H9 (cell line): ENCODE data around the gene RIBC1. TPM values are rescaled to one million over a fixed set of nuclear protein-coding genes. Genes with fewer than 3 reads are reported as not detected.
A peak's percentile ranks its signal among the peaks of the same experiment; 100 is the strongest.

ENCODE experiments used
- DNase-seq: peaks from one replicate; pipeline ENCODE4 v3.0.0-alpha.2; 2017
- H2AFZ ChIP-seq: one replicate; pipeline ENCODE4 v1.6.1; 2013; ENCODE audit warnings: mild to moderate bottlenecking, low read length, control low read depth, moderate library complexity
- H2AK5ac ChIP-seq: 2 replicates; pipeline ENCODE4 v1.6.1; 2013; ENCODE audit warnings: low read length, control low read depth, mixed read lengths; ENCODE audit not compliant: insufficient read length
- H2BK120ac ChIP-seq: one replicate; pipeline ENCODE4 v1.6.1; 2013; ENCODE audit warnings: low read depth, mild to moderate bottlenecking, low read length, control low read depth, inconsistent platforms; ENCODE audit not compliant: poor library complexity, severe bottlenecking
- H2BK12ac ChIP-seq: 2 replicates; pipeline ENCODE4 v1.6.1; 2013; ENCODE audit warnings: low read length, control low read depth, mixed read lengths, low read depth; ENCODE audit not compliant: insufficient read length
- H2BK15ac ChIP-seq: 2 replicates; pipeline ENCODE4 v1.6.1; 2013; ENCODE audit warnings: low read depth, low read length, control low read depth
- H2BK20ac ChIP-seq: one replicate; pipeline ENCODE4 v1.6.1; 2013; ENCODE audit warnings: low read depth, mild to moderate bottlenecking, low read length, control low read depth, inconsistent platforms; ENCODE audit not compliant: poor library complexity, severe bottlenecking
- H2BK5ac ChIP-seq: 2 replicates; pipeline ENCODE4 v1.6.1; 2013; ENCODE audit warnings: low read length, control low read depth, mixed read lengths; ENCODE audit not compliant: insufficient read length
- H3K14ac ChIP-seq: 2 replicates; pipeline ENCODE4 v1.6.1; 2013; ENCODE audit warnings: low read length, control low read depth; ENCODE audit not compliant: insufficient read depth
- H3K18ac ChIP-seq: 2 replicates; pipeline ENCODE4 v1.6.1; 2013; ENCODE audit warnings: low read depth, mild to moderate bottlenecking, mixed read lengths, low read length, control low read depth; ENCODE audit not compliant: insufficient read length
- H3K23ac ChIP-seq: 2 replicates; pipeline ENCODE4 v1.6.1; 2013; ENCODE audit warnings: low read length, control low read depth, mixed read lengths, low read depth; ENCODE audit not compliant: insufficient read length
- H3K23me2 ChIP-seq: 2 replicates; pipeline ENCODE4 v1.6.1; 2013; ENCODE audit warnings: low read depth, mild to moderate bottlenecking, mixed read lengths, low read length, control low read depth; ENCODE audit not compliant: insufficient read length, poor library complexity, severe bottlenecking
- H3K27ac ChIP-seq: 2 replicates; pipeline ENCODE4 v1.5.1; 2013; ENCODE audit warnings: low read length, control low read depth, mixed read lengths, low read depth; ENCODE audit not compliant: insufficient read length
- H3K27me3 ChIP-seq: 2 replicates; pipeline ENCODE4 v1.6.1; 2013; ENCODE audit warnings: low read length, control low read depth, inconsistent platforms; ENCODE audit not compliant: insufficient read depth
- H3K4ac ChIP-seq: 2 replicates; pipeline ENCODE4 v1.6.1; 2013; ENCODE audit warnings: low read depth, mild to moderate bottlenecking, control low read depth, inconsistent platforms, low read length, moderate library complexity
- H3K4me1 ChIP-seq: 2 replicates; pipeline ENCODE4 v1.6.1; 2013; ENCODE audit warnings: low read length, control low read depth, inconsistent platforms; ENCODE audit not compliant: insufficient read depth
- H3K4me2 ChIP-seq: 2 replicates; pipeline ENCODE4 v1.6.1; 2013; ENCODE audit warnings: low read length, control low read depth, mixed read lengths; ENCODE audit not compliant: insufficient read length, insufficient read depth
- H3K56ac ChIP-seq: 2 replicates; pipeline ENCODE4 v1.6.1; 2013; ENCODE audit warnings: low read depth, mild to moderate bottlenecking, mixed read lengths, low read length, control low read depth; ENCODE audit not compliant: insufficient read length
- H3K79me1 ChIP-seq: 2 replicates; pipeline ENCODE4 v1.6.1; 2013; ENCODE audit warnings: low read depth, mild to moderate bottlenecking, moderate library complexity, low read length, control low read depth, inconsistent platforms; ENCODE audit not compliant: insufficient read depth, poor library complexity, severe bottlenecking
- H3K79me2 ChIP-seq: 2 replicates; pipeline ENCODE4 v1.6.1; 2013; ENCODE audit warnings: low read length, control low read depth, inconsistent platforms; ENCODE audit not compliant: insufficient read depth
- H3K9ac ChIP-seq: 2 replicates; pipeline ENCODE4 v1.6.1; 2013; ENCODE audit warnings: low read length, control low read depth, mixed read lengths; ENCODE audit not compliant: insufficient read length; ENCODE audit errors: extremely low read depth
- H3K9me3 ChIP-seq: one replicate; pipeline ENCODE4 v1.6.1; 2013; ENCODE audit warnings: low read depth, low read length, inconsistent platforms; ENCODE audit not compliant: control insufficient read depth
- H3T11ph ChIP-seq: one replicate; pipeline ENCODE4 v1.6.1; 2013; ENCODE audit warnings: mild to moderate bottlenecking, low read length, control low read depth, inconsistent platforms
- H4K20me1 ChIP-seq: one replicate; pipeline ENCODE4 v1.6.1; 2013; ENCODE audit not compliant: control insufficient read depth, insufficient read length, insufficient read depth
- H4K5ac ChIP-seq: 2 replicates; pipeline ENCODE4 v1.6.1; 2013; ENCODE audit warnings: low read depth, mild to moderate bottlenecking, mixed read lengths, low read length, control low read depth; ENCODE audit not compliant: insufficient read length
- H4K8ac ChIP-seq: replicated peaks from 2 replicates; pipeline ENCODE4 v1.6.1; 2013; ENCODE audit warnings: low read length, control low read depth, mixed read lengths, low read depth; ENCODE audit not compliant: insufficient read length
- H4K91ac ChIP-seq: 2 replicates; pipeline ENCODE4 v1.6.1; 2013; ENCODE audit warnings: low read depth, mild to moderate bottlenecking, moderate library complexity, mixed read lengths, low read length, control low read depth; ENCODE audit not compliant: insufficient read length
- H3K27ac Mint-ChIP-seq, 3 experiments: 2 replicates in 2 of 3; 3 replicates in 1 of 3; pipeline ENCODE4 v1.8.0; 2020 to 2021; ENCODE audit warnings: mixed read lengths in 3 of 3, mild to moderate bottlenecking in 1 of 3, moderate library complexity in 1 of 3
- H3K27me3 Mint-ChIP-seq: 2 replicates; pipeline ENCODE4 v1.8.0; 2021; ENCODE audit warnings: low read depth, mild to moderate bottlenecking, moderate library complexity, mixed read lengths
- H3K36me3 Mint-ChIP-seq, 3 experiments: 2 replicates in 2 of 3; 3 replicates in 1 of 3; pipeline ENCODE4 v1.8.0; 2020 to 2021; ENCODE audit warnings: low read depth in 3 of 3, mixed read lengths in 3 of 3; ENCODE audit not compliant: insufficient read depth in 1 of 3
- H3K4me1 Mint-ChIP-seq, 2 experiments: 2 replicates each; pipeline ENCODE4 v1.8.0; 2020; ENCODE audit warnings: mixed read lengths in 2 of 2
- H3K4me3 Mint-ChIP-seq, 2 experiments: 2 replicates in 1 of 2; 3 replicates in 1 of 2; pipeline ENCODE4 v1.8.0; 2020 to 2021; ENCODE audit warnings: mild to moderate bottlenecking in 2 of 2, mixed read lengths in 2 of 2, moderate library complexity in 1 of 2
- H3K9me3 Mint-ChIP-seq, 2 experiments: 2 replicates in 1 of 2; 3 replicates in 1 of 2; pipeline ENCODE4 v1.8.0; 2020; ENCODE audit warnings: mild to moderate bottlenecking in 2 of 2, mixed read lengths in 2 of 2, moderate library complexity in 1 of 2
- total RNA-seq: library from RNA; stranded (reverse); gene quantifications from 2 replicates; pipeline ENCODE4 v1.2.1, GENCODE V29; 2021
- TF ChIP-seq, protein P1 (sequence below): fragments of 200-600 bp; sonication (generic); conservative IDR thresholded peaks from 3 replicates; pipeline ENCODE4 v1.8.0; 2021; ENCODE audit warnings: antibody characterized with exemption, mild to moderate bottlenecking

RIBC1 gene
- total RNA-seq, 1 experiment from 2014 or later: 1.2 TPM

DNA sequence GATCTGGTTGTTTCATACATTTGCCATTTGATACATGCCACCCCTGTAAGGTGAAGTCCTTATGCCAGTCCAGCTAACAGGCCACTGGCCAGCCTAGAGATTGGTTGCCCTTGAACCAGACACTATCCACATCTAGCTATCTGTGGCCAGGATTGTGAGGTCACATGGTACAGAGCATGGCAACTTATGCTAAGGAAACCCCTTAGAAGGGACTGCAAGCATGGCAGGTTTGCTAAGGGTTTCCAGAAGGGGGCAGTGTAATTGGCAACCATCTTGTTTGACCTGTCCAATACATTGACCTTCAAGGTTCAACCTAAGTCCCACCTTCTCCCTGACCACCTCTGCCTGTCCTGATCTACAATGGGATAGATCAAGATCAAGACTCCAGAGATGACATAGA is 47.8 kb upstream of the RIBC1 start:
- H3K27me3 Mint-ChIP-seq: no peaks in the 10 kb centered on the region
- no peaks in the 10 kb centered on the region for H3K79me2 ChIP-seq

More for the DNA sequence above, 47.8 kb upstream of the RIBC1 start:
- no peak overlapping the region for H3K27ac Mint-ChIP-seq
- H4K20me1 ChIP-seq: no peaks in the 10 kb centered on the region
- no peak overlapping the region for H4K91ac ChIP-seq
- no peak overlapping the region for H3K4ac ChIP-seq
- H3K9ac ChIP-seq: no peak overlapping the region
- H3K4me2 ChIP-seq: no peak overlapping the region
- no peak overlapping the region for H3K4me3 Mint-ChIP-seq
- H3K18ac ChIP-seq: no peak overlapping the region
- no peaks in the 10 kb centered on the region for H3K23me2 ChIP-seq
- H2AFZ ChIP-seq: no peak overlapping the region
- TF ChIP-seq, protein P1, sequence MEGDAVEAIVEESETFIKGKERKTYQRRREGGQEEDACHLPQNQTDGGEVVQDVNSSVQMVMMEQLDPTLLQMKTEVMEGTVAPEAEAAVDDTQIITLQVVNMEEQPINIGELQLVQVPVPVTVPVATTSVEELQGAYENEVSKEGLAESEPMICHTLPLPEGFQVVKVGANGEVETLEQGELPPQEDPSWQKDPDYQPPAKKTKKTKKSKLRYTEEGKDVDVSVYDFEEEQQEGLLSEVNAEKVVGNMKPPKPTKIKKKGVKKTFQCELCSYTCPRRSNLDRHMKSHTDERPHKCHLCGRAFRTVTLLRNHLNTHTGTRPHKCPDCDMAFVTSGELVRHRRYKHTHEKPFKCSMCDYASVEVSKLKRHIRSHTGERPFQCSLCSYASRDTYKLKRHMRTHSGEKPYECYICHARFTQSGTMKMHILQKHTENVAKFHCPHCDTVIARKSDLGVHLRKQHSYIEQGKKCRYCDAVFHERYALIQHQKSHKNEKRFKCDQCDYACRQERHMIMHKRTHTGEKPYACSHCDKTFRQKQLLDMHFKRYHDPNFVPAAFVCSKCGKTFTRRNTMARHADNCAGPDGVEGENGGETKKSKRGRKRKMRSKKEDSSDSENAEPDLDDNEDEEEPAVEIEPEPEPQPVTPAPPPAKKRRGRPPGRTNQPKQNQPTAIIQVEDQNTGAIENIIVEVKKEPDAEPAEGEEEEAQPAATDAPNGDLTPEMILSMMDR: peak; percentile 40; the same call in 2 of the 3 replicates
- no peak overlapping the region for H3K14ac ChIP-seq
- H3K9me3 Mint-ChIP-seq: peaks cover 59 to 65% of the 10 kb centered on the region in 2 experiments
- DNase-seq: no peak
- H3K27ac ChIP-seq: no peak overlapping the region
- no peak overlapping the region for H4K8ac ChIP-seq
- H2BK15ac ChIP-seq: no peak overlapping the region
- H4K5ac ChIP-seq: no peak overlapping the region
- no peak overlapping the region for H2AK5ac ChIP-seq
- no peak overlapping the region for H3K23ac ChIP-seq
- peaks cover 9 to 35% (median 27%) of the 10 kb centered on the region in 3 experiments for H3K36me3 Mint-ChIP-seq
- H2BK120ac ChIP-seq: no peak overlapping the region
- no peak overlapping the region for H2BK5ac ChIP-seq
- no peaks in the 10 kb centered on the region for H3K4me1 ChIP-seq
- H3K4me1 Mint-ChIP-seq: no peaks in the 10 kb centered on the region
- no peaks in the 10 kb centered on the region for H3K79me1 ChIP-seq
- H2BK12ac ChIP-seq: no peak overlapping the region
- H3K56ac ChIP-seq: no peak overlapping the region
- no peak overlapping the region for H2BK20ac ChIP-seq
- peaks cover 41% of the 10 kb centered on the region for H3K9me3 ChIP-seq
- no peak overlapping the region for H3T11ph ChIP-seq
- H3K27me3 ChIP-seq: no peaks in the 10 kb centered on the region
